H1 (cell line): ENCODE results near the gene MARCHF2. TPM values are rescaled to one million over a fixed set of nuclear protein-coding genes. Genes with fewer than 3 reads are reported as not detected.

Source experiments
- CHD7 ChIP-seq: fragments of 300-600 bp; sonication (generic); IDR thresholded peaks from 2 replicates; pipeline ENCODE4 v1.7.1; 2012; ENCODE audit warnings: low read length, moderate library complexity, mild to moderate bottlenecking, inconsistent platforms; ENCODE audit not compliant: insufficient replicate concordance
- CTBP2 ChIP-seq: IDR thresholded peaks from 2 replicates; pipeline ENCODE4 v1.7.0; 2011; ENCODE audit warnings: borderline replicate concordance, mild to moderate bottlenecking, moderate library complexity, mixed read lengths, low read length; ENCODE audit not compliant: insufficient read depth, insufficient read length
- RBBP5 ChIP-seq: IDR thresholded peaks from 2 replicates; pipeline ENCODE4 v1.7.1; 2012; ENCODE audit warnings: low read depth, mild to moderate bottlenecking, inconsistent platforms, low read length, moderate library complexity, borderline replicate concordance
- TAF7 ChIP-seq: optimal IDR thresholded peaks from 2 replicates; pipeline ENCODE3; 2011; ENCODE audit warnings: low read depth, mild to moderate bottlenecking, inconsistent platforms, low read length, moderate library complexity, borderline replicate concordance
- USF2 ChIP-seq: IDR thresholded peaks from 2 replicates; pipeline ENCODE4 v1.6.1; 2011; ENCODE audit warnings: low read length, improper control_type of control experiment
- ZNF274 ChIP-seq: IDR thresholded peaks from 2 replicates; pipeline ENCODE4 v1.7.0; 2012; ENCODE audit warnings: low read length, borderline replicate concordance; ENCODE audit errors: extremely low read depth
- polyA plus RNA-seq, 7 experiments: library from polyadenylated mRNA; depleted of rRNA in 3 of 7; stranded (reverse) in 5 of 7; unstranded in 2 of 7; fragments of >200 nt in 5 of 7; fragments of 200-250 nt in 2 of 7; gene quantifications; 1 replicate in 5 of 7; 2 replicates in 1 of 7; 4 replicates in 1 of 7; pipeline versions ENCODE4 v1.2.1 to v1.2.3, GENCODE V29; 2011 to 2013; ENCODE audit warnings: missing spikeins in 2 of 7, mixed read lengths in 2 of 7
- total RNA-seq: library from RNA; stranded (reverse); fragmentation: NEBNext Ultra II Directional; extraction: Animal tissue kit (Norgen Biotek cat#: 25700); gene quantifications from 2 replicates; pipeline ENCODE4 v1.2.1, GENCODE V29; 2021
- TF ChIP-seq, protein P1 (sequence below), 3 experiments: IDR thresholded peaks; 1 replicate in 2 of 3; 2 replicates in 1 of 3; pipeline versions ENCODE4 v1.5.1 to v1.6.1; 2011; ENCODE audit warnings: low read length in 3 of 3, mild to moderate bottlenecking in 3 of 3, inconsistent platforms in 2 of 3, low read depth in 1 of 3, moderate library complexity in 1 of 3; ENCODE audit not compliant: insufficient read depth in 1 of 3; ENCODE audit errors: control extremely low read depth in 1 of 3

Gene MARCHF2
- total and polyA plus RNA-seq, 2 of the 8 experiments (the other 6 are each of a cell fraction or from before 2014, with no cell fraction given), result 18.5 to 46.2 TPM

GRCh38 chr19:8453616-8454015 lies 40.5 kb downstream of the MARCHF2 start (continued):
- no peak for TF ChIP-seq ZNF274
- no peak for TF ChIP-seq CTBP2
- TF ChIP-seq, protein P1, sequence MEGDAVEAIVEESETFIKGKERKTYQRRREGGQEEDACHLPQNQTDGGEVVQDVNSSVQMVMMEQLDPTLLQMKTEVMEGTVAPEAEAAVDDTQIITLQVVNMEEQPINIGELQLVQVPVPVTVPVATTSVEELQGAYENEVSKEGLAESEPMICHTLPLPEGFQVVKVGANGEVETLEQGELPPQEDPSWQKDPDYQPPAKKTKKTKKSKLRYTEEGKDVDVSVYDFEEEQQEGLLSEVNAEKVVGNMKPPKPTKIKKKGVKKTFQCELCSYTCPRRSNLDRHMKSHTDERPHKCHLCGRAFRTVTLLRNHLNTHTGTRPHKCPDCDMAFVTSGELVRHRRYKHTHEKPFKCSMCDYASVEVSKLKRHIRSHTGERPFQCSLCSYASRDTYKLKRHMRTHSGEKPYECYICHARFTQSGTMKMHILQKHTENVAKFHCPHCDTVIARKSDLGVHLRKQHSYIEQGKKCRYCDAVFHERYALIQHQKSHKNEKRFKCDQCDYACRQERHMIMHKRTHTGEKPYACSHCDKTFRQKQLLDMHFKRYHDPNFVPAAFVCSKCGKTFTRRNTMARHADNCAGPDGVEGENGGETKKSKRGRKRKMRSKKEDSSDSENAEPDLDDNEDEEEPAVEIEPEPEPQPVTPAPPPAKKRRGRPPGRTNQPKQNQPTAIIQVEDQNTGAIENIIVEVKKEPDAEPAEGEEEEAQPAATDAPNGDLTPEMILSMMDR (IDR thresholded peaks at IDR 0.05; ENCODE audit: control extremely low read depth in 1 of 3, insufficient read depth in 1 of 3, low read depth in 1 of 3, low read length in 3 of 3), result no peak
- no peak for TF ChIP-seq RBBP5
- no peak for TF ChIP-seq TAF7
- no peak for TF ChIP-seq CHD7
- no peak for TF ChIP-seq USF2
